HG03139 (cell line): ENCODE measurements around the gene GLS.
"Not testable (repeated sequence)": the region's sequence is repeated elsewhere in the genome, so short reads cannot be mapped to it uniquely, and the experiment has no call there.

Experiments
- ATAC-seq: cut with Tn5 transposase; IDR thresholded peaks from one replicate; pipeline ENCODE4 v1.9.1; 2021; ENCODE audit not compliant: unreplicated experiment

The GLS gene

DNA sequence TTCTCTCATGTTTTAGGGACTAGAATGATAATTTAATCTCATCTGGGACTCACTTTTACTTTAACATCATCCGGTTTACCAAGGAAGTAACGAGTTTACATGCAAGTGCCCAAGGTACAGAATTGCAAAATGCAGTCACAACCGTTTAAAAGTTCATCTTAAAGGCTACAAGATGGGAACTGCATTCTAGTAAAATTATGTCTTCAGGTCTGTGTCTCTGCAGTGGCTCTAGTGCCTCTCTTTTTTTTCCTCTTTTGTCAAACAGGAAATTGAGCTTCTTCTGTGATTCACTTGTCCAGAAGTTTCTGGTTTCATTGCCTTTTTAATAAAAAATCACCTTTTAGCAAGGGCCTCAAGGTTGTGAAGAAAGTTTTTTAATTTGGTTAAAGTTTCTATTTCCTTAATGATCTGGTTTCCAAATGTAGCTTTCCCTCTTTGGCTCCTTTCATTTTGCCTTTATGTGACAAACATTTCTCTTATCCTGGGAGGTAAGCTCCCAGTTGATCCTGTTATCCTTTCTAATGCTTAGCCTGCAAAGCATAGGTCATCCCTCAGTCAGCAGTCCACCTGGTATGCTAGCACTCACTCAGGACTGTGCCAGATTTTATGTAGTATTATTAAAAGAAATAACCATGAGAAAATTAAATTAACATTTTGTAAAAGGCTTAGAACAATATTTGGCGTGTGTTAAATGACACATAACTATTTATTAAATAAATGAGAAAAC is 2.4 kb downstream of the GLS start:
- ATAC-seq: no peak

DNA sequence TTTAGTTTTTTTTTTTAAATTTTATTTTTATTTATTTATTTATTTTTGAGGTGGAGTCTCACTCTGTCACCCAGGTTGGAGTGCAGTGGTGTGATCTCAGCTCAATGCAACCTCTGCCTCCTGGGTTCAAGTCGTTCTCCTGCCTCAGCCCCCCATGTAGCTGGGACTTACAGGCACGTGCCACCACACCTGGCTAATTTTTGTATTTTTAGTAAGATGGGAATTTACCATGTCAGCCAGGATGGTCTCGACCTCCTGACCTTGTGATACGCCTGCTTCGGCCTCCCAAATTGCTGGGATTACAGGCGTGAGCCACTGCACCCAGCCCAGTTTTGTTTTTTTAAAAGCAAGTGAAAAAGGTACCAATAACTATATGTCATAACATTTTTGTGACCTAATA is 5.2 kb downstream of the GLS start:
- not testable (repeated sequence) for ATAC-seq

DNA sequence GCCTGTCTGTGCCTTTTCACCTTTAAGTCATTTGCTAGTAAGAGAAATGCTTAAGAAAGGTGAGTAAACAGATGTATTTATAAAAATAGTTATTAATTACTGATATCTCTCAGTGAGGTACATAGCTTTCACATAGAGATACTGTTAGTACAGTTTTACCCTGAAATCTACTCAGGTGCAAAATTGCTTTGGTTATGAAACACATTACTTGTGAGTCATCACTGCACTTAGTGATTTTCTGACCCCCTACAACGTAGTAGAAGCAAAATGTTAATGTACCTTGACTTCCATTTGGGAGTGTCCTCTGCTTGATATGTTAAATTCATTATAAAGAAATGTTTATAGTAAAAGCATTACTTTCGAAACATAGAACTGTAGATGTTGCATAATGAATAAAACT is 6.5 kb downstream of the GLS start:
- ATAC-seq: peak; percentile 46

DNA sequence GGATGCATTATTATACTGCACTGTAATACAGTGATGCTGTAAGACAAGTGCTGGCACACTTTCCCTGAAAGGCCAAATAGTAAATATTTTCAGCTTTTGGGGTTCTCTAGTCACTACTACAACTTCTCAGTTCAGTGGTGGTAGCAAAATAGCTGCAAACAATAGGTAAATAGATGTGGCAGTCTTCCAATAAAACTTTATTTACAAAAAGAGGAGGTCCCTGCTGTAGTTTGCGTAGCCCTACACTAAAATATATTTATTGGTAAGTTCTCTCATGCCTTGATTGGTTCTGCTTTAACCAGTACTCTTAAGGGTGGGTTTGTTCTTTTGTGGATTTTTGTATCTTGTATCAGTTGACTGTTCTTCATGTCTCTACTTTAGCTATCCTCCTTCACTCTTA is 7.8 kb downstream of the GLS start:
- ATAC-seq: no peak

DNA sequence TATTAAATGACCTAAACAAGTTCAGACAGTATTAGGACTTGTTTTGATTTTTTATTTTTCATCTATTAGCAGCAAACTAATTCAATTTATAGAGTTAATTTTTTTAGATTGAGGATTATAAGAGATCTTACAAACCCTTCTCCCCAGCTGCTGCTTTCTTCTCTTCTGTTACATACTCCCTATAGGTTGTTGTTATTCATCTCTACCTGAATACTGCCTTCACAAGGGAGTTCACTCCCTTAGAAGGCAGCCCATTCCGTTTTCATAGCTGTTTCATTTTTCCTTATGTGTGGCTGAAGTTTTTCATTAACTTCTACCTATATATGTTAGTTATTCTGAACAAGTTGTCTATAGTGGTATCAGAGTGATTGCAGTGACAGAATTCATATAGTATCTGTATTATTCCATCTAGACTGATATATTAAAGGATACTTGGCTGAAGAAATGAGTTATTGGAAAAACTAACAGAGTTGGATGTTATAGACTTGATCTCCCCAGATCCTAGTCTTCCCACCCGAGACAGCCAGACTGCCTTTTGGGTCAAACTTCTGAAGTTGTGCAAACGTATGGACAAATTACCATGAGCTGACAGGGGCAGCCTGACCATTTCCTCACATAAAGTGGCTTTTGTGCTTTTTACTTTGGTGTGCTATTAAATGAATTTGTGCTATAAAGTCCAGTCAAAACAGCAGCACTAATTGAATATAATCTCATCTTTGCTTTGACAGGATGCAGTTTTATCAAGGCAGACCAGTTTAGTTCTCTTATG is 8.7 kb downstream of the GLS start:
- no peak for ATAC-seq

DNA sequence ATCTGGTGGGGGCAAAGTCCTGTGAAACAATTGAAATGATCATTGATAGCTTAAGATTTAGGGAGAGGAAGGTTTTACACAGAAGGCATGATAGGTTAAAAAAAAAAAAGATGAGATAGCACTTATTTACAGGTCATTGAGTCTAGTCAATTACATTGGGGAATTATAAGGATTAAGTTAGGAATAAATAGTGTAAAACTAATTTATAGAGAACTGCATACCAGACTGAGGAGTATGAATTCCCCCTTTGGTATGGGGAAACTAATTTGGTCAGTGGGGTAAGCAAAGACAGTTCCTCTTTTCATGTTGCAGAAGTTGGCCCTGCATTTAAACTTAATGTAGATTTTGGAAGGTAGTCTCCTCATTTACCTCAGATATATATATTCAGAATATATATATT is 10.8 kb downstream of the GLS start:
- peak; percentile 38 for ATAC-seq

DNA sequence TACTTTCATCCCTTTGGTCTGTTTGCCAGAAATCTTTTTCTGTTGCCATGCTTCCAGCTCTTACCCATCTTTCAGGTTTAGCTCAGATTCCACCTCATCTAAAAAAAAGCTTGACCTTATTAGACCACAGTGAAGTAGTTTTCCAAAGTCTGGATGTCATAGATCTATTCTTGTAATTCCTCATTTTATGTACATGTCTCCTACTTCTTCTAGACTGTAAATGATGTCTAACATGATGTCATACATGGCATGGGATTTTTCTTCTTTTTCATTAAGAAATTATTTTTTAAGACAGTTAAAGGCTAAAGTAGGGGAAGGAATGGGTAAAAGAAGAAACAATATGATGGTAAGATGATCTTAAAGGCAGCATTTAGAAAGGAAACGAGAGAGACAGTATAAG is 11.3 kb downstream of the GLS start:
- ATAC-seq: no peak

DNA sequence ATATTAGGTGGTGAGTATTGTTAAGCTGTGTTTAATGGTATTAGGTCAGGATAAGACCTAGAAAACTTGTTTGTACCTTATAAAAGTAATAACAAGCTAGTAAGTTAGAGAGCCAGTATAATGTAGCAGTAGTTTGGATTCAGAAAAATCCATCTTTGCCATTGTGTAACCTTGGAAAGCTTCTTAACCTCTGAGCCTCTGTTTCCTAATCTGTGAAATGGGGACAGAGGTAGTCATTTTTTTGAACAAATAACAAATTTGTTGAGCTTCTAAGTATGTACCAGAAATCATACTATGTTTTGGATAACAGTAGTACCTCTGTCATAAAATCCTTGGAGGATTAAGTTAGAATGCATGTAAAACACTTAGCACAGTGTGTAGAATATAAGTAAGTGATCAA is 12.5 kb downstream of the GLS start:
- no peak for ATAC-seq

DNA sequence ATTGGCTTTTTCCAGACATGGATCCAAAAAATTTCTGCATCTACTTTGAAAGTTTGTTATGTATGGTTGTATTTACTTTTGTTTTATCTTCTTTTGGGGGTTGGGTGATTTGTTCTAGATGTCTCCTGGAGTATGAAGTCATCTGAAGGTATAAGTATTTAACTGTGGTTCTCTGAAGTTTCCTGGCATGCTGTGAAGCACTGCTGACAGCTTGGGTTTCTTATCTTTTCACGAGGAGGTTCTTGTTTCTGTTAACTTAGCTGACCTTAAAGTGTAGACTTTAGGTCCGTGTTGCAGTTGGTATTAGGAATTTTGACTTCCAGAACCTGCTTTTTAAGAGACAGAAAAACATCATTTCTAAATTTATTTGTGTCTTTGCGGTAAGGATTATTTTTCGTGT is 15.9 kb downstream of the GLS start:
- ATAC-seq: no peak

DNA sequence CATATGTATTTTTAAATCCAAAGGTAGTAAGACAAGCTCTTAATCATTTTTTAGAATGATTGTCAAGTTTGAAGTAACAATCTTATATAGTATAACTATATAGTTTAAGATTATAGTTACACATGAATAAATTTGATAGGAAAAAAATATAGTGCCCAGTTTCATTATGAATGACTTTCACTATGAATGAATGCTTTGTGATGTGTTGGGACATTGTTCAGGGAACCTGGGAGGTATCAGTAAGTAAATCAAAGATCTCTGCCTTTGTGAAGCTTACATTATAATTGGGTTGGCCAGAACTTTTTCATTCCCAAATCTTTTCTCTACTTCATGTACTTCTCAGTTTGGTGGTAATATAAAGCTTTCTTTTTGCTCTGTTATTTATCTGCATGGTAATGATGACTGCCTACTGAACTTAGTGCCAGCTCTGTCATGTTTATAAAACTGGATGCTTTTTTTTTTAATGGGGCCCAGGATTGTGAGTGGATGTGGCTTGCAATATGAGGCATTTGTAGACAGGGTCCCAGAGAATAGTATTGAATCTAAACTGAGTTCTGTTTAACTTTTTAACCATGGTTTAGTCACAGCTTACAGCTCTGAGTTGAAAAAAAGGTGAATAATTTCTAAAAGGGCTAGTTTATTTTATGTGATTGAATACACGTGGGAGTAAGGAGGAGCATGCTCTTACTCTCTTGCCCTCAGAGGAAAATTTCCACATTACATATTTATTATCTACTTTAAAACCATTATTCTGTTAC is 23.3 kb downstream of the GLS start:
- no peak for ATAC-seq

DNA sequence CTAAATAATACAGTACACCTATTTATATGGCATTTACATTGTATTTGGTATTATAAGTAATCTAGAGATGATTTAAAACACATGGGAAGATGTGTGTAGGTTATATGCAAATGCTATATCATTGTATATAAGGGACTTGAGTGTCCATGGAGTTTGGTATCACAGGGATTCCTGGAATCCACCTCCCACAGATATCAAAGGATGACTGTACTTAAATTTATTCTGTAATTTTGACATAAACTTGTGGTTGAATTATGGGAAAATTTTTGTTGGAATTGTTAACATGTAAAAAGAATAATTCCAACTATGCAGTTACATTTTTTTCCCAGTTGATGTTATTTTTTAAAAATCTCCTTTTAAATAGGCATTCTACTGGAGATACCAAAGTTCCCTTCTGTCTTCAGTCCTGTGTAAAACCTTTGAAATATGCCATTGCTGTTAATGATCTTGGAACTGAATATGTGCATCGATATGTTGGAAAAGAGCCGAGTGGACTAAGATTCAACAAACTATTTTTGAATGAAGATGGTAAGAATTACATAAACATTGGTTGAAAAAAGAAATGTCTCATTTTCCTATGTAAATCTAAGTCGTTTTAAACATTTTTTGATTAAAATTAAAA is 24.1 kb downstream of the GLS start:
- ATAC-seq: no peak

DNA sequence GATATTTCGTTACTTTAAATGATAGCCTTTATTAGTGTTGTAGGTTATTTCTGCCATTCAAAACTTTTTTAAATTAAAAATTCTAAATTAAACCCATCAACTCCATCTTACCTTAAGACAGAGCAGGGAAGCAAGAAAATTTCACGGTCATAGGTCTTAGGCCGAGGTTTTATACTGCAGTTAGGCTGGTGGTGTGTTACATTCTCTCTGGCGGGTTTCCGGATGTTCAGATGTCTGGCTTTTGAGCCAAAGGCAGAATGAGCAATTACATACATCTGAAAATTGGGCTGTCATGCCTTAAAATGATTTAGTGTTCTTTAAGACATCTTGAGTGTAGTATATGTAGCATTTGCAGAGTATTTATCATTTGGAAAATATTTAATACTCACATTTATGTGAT is 27.9 kb downstream of the GLS start:
- ATAC-seq: no peak

DNA sequence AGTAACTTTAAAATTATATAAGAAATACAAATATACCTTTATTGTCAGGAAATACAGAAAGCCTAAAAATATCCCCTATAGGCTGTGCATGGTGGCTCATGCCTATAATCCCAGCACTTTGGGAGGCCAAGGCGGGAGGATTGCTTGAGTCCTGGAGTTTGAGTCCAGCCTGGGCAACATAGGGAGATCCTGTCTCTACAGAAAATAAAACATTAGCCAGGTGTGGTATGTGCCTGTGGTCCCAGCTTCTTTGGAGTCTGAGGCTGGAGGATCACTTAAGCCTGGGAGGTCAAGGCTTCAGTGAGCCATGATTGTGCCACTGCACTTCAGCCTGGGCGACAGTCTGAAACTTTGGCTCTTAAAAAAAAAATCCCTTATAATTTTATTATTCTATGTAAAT is 29.1 kb downstream of the GLS start:
- no peak for ATAC-seq

DNA sequence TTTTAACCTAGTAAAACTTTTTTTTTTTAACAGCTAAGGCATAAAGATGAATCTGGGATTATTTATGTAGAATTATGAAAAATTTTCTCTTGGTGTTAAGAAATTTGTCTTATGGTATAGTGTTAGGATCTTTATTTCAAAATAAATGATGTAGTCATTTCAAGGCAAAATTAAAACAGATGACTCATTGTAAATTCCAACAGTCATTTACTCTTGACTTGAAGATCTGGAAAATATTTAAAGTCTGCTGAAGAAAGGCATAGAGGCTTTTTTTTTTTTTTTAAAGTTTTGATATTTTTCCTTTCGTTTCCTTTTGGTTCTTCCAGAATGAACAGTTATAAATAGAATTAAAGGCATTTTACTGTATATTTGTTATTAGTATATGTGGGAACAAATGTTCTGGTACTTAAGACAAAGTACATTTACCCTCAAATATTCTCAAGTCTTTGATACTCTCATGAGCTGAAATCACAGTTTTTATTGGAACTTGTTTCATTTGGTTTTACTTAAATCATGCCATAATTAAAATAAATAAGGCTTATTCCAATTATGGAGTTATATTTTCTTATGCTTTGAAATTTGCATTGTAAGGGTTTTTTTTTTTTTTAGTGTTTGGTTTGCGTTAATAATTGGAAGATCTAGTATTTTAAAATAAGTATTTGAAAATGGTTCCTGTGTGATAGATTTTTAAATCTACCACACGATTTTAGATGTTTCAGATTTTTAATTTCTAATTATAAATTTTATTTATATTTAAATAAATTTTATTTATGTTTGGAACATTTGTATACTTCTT is 29.9 kb downstream of the GLS start:
- ATAC-seq: no peak

DNA sequence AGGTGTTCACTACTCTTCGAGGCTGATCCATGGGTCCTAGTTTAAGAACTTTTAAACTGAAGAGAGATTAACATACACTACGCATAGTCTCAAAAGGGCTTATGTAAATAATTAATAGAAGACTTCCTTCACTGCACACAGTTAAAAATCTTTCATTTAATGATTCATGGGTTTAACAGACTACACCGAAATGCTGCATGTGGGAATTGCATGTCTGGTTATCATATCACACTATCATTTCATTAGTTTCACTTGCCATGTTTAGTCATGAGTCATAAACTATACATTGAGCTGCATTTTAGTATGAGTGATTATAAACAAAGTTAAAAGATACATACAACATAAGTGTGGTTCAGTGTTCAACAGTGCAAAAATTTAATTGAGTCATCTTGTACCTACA is 31.2 kb downstream of the GLS start:
- ATAC-seq: peak; percentile 82

DNA sequence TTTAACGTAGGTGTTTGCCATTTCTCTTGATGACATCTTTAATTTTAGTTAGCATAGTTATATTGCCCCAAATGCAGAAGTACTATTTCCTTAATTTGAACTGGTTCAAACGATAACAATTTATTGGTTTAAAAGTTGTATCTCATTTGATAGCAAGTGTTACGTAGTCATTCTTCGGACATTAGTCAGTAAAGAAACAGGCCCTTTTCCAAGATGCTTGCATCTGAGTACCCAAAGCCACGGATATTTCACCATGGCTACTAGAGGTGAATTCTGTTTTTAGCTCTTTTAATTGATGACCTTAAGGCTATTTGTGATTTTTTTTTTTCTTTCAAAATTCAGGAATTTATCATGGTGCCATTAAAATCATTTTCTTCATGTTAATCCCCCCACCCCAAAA is 32.1 kb downstream of the GLS start:
- ATAC-seq: no peak

DNA sequence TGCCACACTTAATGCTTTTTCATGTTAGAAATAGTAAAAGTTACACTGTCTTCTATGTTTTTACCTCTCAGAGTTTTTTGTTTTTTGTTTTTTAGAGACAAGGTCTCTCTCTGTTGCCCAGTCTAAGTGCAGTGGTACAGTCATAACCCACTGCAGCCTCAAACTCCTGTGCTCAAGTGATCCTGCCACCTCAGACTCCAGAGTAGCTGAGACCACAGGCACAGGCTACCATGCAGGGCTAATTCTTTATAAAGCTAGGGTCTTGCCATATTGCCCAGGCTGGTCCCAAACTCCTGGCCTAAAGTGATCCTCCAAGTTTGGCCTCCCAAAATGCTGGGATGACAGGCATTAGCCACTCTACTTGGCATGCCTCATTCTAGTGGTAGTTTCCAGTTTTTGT is 33.1 kb downstream of the GLS start:
- ATAC-seq: no peak

DNA sequence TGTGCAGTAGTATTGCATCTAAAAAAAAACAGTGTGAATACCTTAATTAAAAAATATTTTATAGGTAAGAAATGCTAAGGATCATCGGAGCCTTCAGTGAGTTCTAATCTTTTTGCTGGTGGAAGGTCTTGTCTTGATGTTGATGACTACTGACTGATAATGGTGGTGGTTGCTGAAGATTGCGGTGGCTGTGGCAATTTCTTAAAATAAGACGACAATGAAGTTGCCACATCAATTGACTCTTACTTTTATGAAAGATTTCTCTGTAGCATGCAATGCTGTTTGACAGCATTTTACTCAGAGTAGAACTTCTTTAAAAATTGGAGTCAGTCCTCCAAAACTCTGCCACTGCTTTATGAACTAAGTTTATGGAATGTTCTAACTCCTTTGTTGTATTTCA is 36.2 kb downstream of the GLS start:
- no peak for ATAC-seq

DNA sequence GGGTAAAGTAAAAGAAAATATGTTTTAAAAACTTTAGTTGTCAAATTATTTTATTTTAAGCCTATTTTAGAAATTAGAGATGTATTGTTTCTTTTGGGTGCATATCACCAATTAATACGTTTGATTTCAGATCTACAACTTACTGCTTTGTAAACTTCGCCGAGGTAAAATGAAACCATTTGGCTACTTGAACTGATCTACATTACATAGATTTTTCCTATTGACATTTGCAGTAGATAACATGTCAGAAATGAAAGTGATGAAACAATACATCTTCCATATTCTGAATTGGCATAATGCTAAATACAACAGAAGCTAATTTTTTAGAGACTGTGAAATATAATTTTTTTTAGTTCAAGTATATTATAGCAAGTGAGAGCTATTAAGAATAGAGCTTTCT is 39.5 kb downstream of the GLS start:
- ATAC-seq: no peak

DNA sequence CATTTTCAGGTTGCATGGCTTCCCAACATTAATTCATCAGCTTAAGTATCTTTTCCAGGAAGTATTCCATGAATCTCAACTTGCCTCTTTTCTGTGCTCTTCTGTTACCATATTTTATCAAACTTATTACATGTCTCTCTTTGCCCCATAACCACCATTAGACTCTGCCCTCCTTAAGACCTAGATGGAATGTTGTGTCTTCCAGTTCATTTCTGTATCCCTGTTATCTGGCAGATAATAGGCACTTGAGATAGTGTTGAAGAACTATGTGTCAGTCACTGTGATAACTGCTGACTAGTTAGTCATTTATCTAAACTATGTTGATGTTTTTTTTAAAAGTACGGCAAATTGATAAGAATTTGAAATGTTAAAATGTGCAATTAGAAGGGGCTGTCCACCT is 41.8 kb downstream of the GLS start:
- ATAC-seq: no peak

DNA sequence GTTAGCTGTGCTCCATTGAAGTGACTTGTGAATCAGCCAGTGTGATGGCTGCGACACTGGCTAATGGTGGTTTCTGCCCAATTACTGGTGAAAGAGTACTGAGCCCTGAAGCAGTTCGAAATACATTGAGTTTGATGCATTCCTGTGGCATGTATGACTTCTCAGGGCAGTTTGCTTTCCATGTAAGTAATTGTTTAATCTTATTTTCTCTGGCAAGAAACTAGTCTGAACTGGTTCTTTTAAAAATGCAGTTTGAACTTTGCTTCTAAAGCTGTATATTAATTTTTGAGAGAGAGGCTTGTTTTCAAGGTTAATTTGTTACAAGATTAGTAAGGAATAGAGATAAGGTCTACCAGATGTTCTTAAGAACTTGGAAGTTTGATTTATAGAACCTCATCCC is 46.7 kb downstream of the GLS start:
- no peak for ATAC-seq
